ENCODE results near the gene PDZK1IP1. TPM values are rescaled to one million over a fixed set of nuclear protein-coding genes. Genes with fewer than 3 reads are reported as not detected.
"Not testable (repeated sequence)": the region's sequence is repeated elsewhere in the genome, so short reads cannot be mapped to it uniquely, and the experiment has no call there.

Gene PDZK1IP1
- total RNA-seq, 1 experiment from 2014 or later, result not detected

DNA sequence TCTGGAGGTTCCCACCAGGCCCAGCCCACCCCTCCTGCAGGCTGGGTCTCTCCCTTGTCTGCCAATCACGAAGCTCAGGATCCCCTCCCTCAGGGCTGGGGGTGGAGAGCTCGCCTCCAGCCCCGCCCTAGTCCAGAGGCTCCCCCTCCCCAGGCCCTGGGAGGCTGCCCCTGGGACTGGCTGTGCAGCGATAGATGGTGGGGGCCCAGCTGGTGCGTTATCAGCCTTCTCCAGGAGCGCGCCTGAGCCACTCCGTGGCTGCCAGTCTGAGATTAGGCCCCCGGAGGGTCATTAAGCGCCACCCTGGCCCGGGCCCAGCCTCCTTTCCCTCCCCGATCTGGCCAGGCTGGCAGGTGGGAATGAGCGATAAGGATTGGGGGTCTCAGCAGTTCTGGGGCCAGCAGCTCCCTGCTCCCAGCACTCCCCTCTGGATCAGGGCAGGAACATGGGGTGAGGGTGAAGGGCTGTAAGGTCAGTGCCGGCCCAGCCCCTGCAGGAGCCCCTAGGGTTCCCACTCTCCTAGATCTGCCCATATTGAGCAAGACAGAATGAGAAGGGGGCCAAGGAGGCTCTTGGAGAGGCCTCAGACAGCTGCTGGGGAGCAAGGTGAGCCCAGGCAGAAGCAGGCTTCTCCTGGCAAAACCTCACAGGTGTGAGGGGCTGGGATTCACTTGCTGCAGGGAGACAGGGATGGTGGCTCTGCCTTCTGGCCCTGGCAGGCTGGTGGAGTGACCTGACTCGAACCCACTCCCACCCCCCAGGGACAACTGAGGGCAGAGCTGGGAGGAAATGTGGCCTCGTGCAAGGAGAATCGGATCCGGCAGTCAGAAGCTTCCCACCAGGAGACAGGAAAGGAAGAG is 8.5 kb downstream of the PDZK1IP1 start:
- DNase-seq (ENCODE audit: low read depth), result no peak

GRCh38 chr1:47180603-47181094 is 9.2 kb downstream of the PDZK1IP1 start:
- DNase-seq (ENCODE audit: low read depth), result no peak

DNA sequence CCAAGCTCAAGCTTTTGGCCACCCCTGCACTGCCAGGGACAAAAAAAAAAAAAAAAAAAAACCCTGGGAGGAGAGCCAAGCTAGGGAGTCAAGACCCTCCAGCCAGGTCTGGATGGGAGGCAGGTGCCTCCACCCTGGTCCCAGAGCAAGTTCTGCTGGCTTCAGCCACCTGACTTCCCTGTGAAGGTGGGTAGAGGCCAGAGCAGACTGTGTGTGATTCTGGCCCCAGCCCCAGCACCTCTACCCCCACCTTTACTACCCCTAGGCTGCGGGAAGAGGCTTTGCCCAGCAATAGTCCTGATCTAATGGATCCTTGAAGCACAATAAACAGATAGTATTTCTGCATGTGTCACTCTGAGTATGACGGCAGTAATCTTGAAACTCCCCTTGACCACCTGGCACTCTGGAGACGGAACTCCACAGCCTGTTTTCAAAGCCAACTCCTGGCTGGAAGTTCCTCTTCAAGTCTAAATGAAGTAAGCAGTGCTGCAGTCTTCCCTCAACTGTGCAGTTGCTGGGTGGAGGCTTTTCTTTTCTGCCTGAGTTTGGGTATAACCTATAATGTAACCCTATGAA is 9.8 kb downstream of the PDZK1IP1 start:
- DNase-seq (ENCODE audit: low read depth), result no peak

GRCh38 chr1:47179017-47179987 is 10.5 kb downstream of the PDZK1IP1 start:
- peak; percentile 91 for DNase-seq (ENCODE audit: low read depth)

DNA sequence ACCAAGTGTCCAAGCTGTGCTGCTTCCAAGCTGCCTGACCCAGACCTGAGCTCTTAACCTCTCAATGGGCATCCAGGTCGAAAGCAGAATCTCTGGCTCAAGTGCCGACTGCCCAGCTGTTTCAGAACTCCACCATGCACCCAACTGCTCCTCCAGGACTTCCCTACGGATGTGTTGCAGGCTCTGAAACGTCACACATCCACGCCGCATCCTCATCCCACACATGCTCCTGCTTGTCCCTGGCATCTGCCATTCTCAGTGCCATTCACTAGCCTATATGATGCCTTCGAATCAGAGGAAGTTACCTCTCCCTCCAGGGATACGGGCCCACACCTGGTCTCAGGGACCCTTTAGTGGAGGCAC is 11.2 kb downstream of the PDZK1IP1 start:
- no peak for DNase-seq (ENCODE audit: low read depth)

DNA sequence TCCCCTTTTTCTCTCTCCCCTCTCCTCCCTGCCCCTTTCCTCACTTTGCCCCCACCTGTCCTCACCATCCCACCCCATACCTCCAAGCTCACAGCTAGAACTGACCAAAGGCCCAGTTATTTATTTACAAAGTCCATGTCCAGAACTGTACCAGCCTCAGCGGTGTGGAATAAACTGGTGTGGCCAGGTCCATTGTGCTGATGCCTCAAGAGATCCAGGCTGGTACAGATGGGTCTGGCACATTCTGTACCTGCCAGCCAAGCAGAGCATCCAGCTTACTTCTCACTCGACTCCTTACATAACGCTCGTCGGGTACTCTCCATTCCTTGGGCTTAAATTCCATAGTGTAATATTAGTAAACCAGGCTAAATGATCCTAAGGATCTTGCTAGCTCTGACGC is 11.8 kb downstream of the PDZK1IP1 start:
- DNase-seq (ENCODE audit: low read depth), result no peak

DNA sequence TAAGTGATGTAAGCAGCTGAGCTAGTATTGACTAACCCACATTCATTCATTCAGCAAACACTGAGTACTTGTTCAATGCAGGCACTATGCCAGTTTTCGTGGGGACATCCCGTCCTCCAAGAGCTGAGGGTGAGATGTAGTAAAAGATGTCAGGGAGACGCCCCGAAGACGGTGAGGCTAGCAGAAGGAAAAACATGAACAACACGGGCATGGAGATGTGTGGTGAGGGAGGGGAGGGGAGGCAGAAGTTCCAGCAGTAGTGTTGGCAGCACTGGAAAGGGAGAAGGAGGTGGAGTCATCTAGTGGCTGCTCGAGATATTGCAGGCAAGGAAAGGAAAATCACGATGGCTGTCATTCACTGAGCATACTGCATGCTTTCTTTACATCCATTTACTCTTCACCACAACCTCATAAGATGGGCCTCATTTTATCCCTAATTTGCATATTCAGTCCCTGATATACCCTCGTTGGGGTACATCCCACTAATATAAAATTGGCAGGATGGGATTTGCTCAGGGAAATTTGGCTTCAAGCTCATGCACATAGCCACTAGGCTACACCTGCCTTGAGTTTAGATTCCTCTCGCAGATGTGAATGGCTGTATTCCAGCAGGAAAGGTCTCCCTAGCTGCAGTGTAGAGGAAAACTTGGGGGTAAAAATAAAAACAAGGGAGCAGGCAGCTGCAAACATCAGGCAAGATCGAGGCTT is 14.5 kb downstream of the PDZK1IP1 start:
- DNase-seq (ENCODE audit: low read depth), result peak; percentile 44

DNA sequence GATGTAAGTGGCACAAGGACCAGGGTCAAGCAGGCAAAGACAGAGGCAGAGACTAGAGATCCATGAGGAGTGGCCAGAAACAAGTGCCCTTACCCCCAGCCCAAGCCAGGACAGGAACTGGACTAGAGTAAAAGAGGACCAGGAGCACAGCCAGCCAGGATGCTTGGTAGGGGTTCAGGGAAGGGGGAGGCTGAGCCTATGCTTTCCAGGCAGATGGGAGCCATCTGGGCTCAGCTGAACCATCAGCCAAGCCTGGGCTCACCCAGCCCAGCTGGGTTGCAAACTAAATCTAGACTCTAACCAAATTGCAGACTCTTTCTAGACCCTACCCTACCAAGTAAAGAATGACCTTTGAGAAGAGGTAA is 15.2 kb downstream of the PDZK1IP1 start:
- DNase-seq (ENCODE audit: low read depth), result no peak

- no peak for DNase-seq (ENCODE audit: low read depth)
Measured at GRCh38 chr1:47172782-47173181, 17.1 kb downstream of the PDZK1IP1 start.

DNA sequence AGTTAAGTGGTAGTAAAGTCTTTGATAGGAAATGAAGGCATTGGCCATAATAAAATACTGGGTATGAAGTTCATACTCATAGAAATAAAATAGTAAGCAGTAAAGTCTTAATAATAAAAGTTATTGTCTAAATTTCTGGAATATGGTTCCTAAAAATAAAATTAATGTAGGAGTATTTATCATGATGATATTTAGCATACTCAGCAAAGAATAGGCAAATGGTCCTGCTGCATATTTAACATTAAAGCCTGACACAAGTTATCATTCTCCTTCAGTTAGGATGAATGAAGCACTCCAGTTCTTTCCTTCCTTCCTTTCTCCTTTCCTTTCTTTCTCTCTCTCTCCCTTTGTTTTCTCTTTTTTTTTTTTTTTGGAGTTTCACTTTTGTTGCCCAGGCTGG is 25.3 kb downstream of the PDZK1IP1 start:
- no peak for DNase-seq (ENCODE audit: low read depth)

DNA sequence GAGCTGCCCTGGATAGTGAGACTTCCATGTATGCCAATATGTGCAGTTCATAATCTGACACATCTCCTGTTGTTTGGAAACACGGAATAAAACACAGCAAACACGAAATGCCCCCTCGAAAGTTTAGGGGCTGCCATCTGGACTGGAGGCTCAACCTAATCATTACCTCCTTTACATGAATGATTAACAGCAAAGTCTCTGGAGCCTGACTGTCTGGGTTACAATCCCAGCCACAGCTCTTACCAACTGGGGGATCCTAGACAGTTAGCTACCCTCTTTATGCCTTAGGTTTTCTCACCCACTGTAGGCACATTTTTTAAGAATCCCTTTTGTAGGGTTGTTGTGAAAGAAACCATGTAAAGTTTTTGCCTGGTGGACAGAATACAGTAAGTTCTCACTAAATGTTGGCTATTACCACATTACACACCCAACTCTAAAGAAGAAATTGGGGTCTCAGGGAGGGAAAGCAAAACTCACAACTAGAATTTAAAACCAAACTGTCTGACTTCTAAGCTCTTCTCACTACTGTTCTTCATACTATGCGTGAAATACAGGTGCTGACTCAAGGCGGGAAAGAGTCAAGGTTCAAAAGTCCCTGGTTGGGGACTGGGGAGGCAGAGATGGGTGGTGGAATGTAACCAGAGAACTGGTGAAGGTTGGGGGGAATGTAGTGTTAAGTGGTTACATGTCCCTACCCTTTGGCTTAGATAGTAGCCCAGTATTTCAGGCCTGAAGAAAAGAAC is 28.4 kb downstream of the PDZK1IP1 start:
- DNase-seq (ENCODE audit: low read depth), result no peak

- DNase-seq (ENCODE audit: low read depth), result no peak
Measured at GRCh38 chr1:47160716-47161115, 29.1 kb downstream of the PDZK1IP1 start.

DNA sequence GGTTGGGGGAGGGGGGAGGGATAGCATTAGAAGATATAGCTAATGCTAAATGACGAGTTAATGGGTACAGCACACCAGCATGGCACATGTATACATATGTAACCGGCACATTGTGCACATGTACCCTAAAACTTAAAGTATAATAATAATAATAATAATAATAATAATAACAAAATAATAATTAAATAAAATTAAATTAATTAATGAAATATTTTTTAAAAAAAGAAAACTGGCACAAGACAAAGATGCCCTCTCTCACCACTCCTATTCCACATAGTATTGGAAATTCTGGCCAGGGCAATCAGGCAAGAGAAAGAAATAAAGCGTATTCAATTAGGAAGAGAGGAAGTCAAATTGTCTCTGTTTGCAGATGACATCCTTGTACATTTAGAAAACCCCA is 31.9 kb downstream of the PDZK1IP1 start:
- not testable (repeated sequence) for DNase-seq (ENCODE audit: low read depth)

- not testable (repeated sequence) for DNase-seq (ENCODE audit: low read depth)
Measured at GRCh38 chr1:47156457-47156856, 33.4 kb downstream of the PDZK1IP1 start.

DNA sequence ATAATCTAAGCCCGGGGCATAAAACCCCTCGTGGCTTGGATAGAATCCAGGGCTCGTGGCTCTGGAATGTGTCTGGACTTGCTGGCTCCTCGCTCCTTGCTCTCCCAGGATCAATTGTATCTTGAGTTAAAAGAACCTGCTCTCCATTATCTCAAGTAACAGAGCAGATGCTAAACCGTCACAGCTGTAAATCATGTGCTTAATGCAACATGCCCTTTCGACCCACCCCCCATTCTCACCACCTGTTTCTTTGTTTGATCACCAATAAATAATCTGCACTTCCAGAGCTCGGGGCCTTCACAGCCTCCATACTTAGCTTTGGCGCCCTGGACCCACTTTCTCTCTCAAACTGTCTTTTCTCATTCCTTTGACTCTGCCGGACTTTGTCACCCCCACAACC is 40.7 kb downstream of the PDZK1IP1 start:
- DNase-seq (ENCODE audit: low read depth), result not testable (repeated sequence)

DNA sequence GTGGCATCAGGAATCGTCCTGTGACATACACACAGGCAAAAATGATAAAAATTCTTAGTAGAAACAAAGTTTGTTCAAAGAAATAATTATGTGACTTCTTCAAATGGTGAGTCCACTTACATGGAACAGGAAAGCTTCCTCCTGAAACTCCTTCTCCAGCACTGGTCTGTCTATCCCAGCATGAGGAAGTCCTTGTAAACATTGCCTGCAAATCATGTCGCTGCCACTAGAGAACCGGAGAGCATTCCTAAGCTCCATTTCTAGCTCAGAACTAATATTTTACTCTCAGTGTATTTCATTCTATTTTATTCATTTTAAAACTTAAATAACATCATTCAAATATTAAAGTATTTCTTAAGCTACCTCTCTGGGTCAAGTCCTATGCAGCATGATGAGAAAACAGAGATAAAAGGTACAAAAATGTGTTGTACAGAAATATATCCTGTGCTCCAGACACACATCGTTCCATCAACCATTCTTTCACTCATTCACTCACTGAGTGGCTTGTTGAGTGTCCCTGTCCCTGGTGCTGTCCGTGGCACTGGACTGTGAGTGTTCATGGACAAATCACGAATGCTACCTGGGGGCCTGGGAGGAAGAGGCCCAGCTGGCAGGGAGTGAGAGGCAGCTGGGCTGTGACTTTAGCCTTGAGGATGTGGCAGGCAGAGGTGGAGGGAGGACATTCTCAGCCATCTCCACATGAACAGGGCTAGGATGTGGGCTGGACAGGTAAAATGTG is 42.6 kb downstream of the PDZK1IP1 start:
- DNase-seq (ENCODE audit: low read depth), result no peak

- not testable (repeated sequence) for DNase-seq (ENCODE audit: low read depth)
Measured at GRCh38 chr1:47146495-47146894, 43.3 kb downstream of the PDZK1IP1 start.

DNA sequence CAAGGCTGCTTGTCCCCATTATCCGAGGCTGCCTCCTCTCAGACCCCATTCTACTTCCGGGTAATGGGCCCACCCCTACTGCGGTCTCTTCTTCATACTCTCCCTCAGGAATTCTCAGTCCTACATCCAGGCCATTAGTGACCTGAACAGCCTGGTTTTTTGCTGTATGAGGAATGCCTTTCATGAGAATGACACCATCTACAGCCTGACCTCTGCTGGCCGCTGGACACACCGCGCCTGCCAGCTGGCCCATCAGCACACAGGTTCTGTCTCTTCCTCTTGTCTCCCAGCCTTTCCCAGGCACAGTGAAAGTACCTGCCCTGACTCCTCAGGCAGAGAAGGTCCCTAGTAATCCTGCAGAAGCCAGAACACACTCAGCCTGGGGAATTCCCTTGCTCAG is 46.2 kb downstream of the PDZK1IP1 start:
- peak; percentile 5 for DNase-seq (ENCODE audit: low read depth)

- not testable (repeated sequence) for DNase-seq (ENCODE audit: low read depth)
Measured at GRCh38 chr1:47140358-47140757, 49.5 kb downstream of the PDZK1IP1 start.

Measured in LHCN-M2 (cell line).